Glutamatergic neuron (in vitro differentiated cells): ENCODE results near the gene FLT1. TPM values are rescaled to one million over a fixed set of nuclear protein-coding genes. Genes with fewer than 3 reads are reported as not detected.

ENCODE experiments used
- DNase-seq: peaks from one replicate; pipeline ENCODE4 v3.0.0; 2022
- H3K27ac Mint-ChIP-seq: one replicate; pipeline ENCODE4 v1.8.0; 2020; ENCODE audit warnings: mild to moderate bottlenecking, mixed read lengths, inconsistent platforms; ENCODE audit not compliant: unreplicated experiment
- H3K27me3 Mint-ChIP-seq: one replicate; pipeline ENCODE4 v1.8.0; 2020; ENCODE audit warnings: mild to moderate bottlenecking, moderate library complexity, mixed read lengths, inconsistent platforms; ENCODE audit not compliant: unreplicated experiment
- H3K36me3 Mint-ChIP-seq: one replicate; pipeline ENCODE4 v1.8.0; 2020; ENCODE audit warnings: mild to moderate bottlenecking, mixed read lengths, inconsistent platforms; ENCODE audit not compliant: unreplicated experiment
- H3K4me1 Mint-ChIP-seq: one replicate; pipeline ENCODE4 v1.8.0; 2020; ENCODE audit warnings: mild to moderate bottlenecking, low read depth, mixed read lengths, inconsistent platforms; ENCODE audit not compliant: unreplicated experiment
- H3K4me3 Mint-ChIP-seq: one replicate; pipeline ENCODE4 v1.8.0; 2020; ENCODE audit warnings: mild to moderate bottlenecking, mixed read lengths, inconsistent platforms; ENCODE audit not compliant: unreplicated experiment
- H3K9me3 Mint-ChIP-seq: one replicate; pipeline ENCODE4 v1.8.0; 2020; ENCODE audit warnings: mild to moderate bottlenecking, moderate library complexity, mixed read lengths, inconsistent platforms; ENCODE audit not compliant: unreplicated experiment
- CTCF ChIP-seq: fragments of 200-600 bp; sonication (generic); IDR thresholded peaks from one replicate; pipeline ENCODE4 v1.5.0; 2021; ENCODE audit not compliant: partially characterized antibody, unreplicated experiment
- total RNA-seq: library from RNA; stranded (reverse); fragmentation: NEBNext Ultra II Directional; extraction: Animal tissue kit (Norgen Biotek cat#: 25700); gene quantifications from one replicate; pipeline ENCODE4 v1.2.1, GENCODE V29; 2021; ENCODE audit not compliant: unreplicated experiment

The FLT1 gene
- total RNA-seq, 1 donor from 2014 or later: 49.8 TPM

GRCh38 chr13:28485097-28485496, 9.8 kb downstream of the FLT1 start:
- H3K27me3 Mint-ChIP-seq: peaks cover 6% of the 10 kb centered on the region
- peaks cover 6% of the 10 kb centered on the region for H3K36me3 Mint-ChIP-seq
- no peak for TF ChIP-seq CTCF
- no peak for DNase-seq
- peaks cover 4% of the 10 kb centered on the region for H3K9me3 Mint-ChIP-seq
- H3K27ac Mint-ChIP-seq: no peak overlapping the region
- H3K4me1 Mint-ChIP-seq: peaks cover 36% of the 10 kb centered on the region
- H3K4me3 Mint-ChIP-seq: peak overlapping the region; percentile 34

- H3K36me3 Mint-ChIP-seq: peaks cover 6% of the 10 kb centered on the region
- H3K27ac Mint-ChIP-seq: no peak overlapping the region
- H3K4me3 Mint-ChIP-seq: peak overlapping the region; percentile 34
- no peak for TF ChIP-seq CTCF
- no peak for DNase-seq
- H3K27me3 Mint-ChIP-seq: peaks cover 4% of the 10 kb centered on the region
- peaks cover 22% of the 10 kb centered on the region for H3K4me1 Mint-ChIP-seq
- peaks cover 2% of the 10 kb centered on the region for H3K9me3 Mint-ChIP-seq
These were observed 11.5 kb downstream of the FLT1 start for GRCh38 chr13:28483313-28483931.

GRCh38 chr13:28479005-28479404, 15.9 kb downstream of the FLT1 start:
- no peak for TF ChIP-seq CTCF
- DNase-seq: no peak
- Mint-ChIP-seq H3K36me3 (peaks cover 6% of the 10 kb centered on the region), H3K9me3 (peaks cover 2% of the 10 kb centered on the region), H3K27ac (no peak overlapping the region), H3K4me3 (no peak overlapping the region), H3K27me3 (peaks cover 2% of the 10 kb centered on the region), H3K4me1 (peaks cover 22% of the 10 kb centered on the region)

GRCh38 chr13:28478127-28478526, 16.8 kb downstream of the FLT1 start:
- no peak overlapping the region for H3K27ac Mint-ChIP-seq
- no peak overlapping the region for H3K4me3 Mint-ChIP-seq
- peaks cover 2% of the 10 kb centered on the region for H3K9me3 Mint-ChIP-seq
- H3K36me3 Mint-ChIP-seq: peaks cover 7% of the 10 kb centered on the region
- no peak for DNase-seq
- no peak for TF ChIP-seq CTCF
- peaks cover 16% of the 10 kb centered on the region for H3K4me1 Mint-ChIP-seq
- H3K27me3 Mint-ChIP-seq: peaks cover 2% of the 10 kb centered on the region

- TF ChIP-seq CTCF: no peak
- peaks cover 2% of the 10 kb centered on the region for H3K27me3 Mint-ChIP-seq
- H3K27ac Mint-ChIP-seq: no peak overlapping the region
- peaks cover 12% of the 10 kb centered on the region for H3K36me3 Mint-ChIP-seq
- H3K4me3 Mint-ChIP-seq: no peak overlapping the region
- H3K9me3 Mint-ChIP-seq: peaks cover 2% of the 10 kb centered on the region
- no peak for DNase-seq
- H3K4me1 Mint-ChIP-seq: peaks cover 16% of the 10 kb centered on the region
These were observed 17.3 kb downstream of the FLT1 start for GRCh38 chr13:28477709-28477973.
